ENCODE data around the gene FGF8. TPM values are rescaled to one million over a fixed set of nuclear protein-coding genes. Genes with fewer than 3 reads are reported as not detected.

The FGF8 gene
- total RNA-seq, 1 experiment from 2014 or later = not detected

DNA sequence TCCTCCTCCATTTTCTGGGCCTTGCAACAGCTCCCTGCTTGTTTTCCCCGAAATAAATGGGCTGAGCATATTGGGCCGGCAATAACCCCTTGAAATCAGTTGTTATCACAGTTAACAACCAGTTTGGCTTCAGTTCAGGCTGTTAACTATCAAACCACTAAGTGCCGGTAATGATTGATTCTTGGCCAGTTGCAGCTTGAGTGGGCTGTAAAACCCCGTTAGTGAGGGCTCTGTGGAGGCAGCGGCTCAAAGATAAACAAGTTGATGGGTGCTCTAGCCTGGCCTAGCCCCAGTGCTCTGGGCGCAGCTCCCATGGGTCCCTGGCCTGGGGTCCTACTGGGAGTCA is 8.3 kb downstream of the FGF8 start:
- Histone ChIP-seq H3K27ac (ENCODE audit: low read depth, low read length, poor library complexity, severe bottlenecking) (no peak overlapping the region), H3K27me3 (replicated peaks; ENCODE audit: insufficient read depth, low read depth, low read length, poor library complexity) (peaks cover 5% of the 10 kb centered on the region), H3K9me3 (ENCODE audit: low read depth, low read length, poor library complexity, severe bottlenecking) (no peaks in the 10 kb centered on the region), H3K36me3 (ENCODE audit: insufficient read depth, low read length, poor library complexity, severe bottlenecking) (no peaks in the 10 kb centered on the region), H3K4me3 (ENCODE audit: low read depth, low read length, poor library complexity, severe bottlenecking) (no peak overlapping the region), H3K4me1 (ENCODE audit: insufficient read depth, low read length, poor library complexity, severe bottlenecking) (peaks cover 12% of the 10 kb centered on the region)
- BruUV-seq (replicated peaks) = no TSS peak
- intact Hi-C loops (cut with micrococcal nuclease; ENCODE audit: unreplicated experiment) = no loop called here
- ChIA-PET POLR2A (ENCODE audit: low non-redundant PET) (no interaction called here), CTCF (no interaction called here)
- DNase-seq (ENCODE audit: low spot score) = no peak
- TF ChIP-seq EZH2 (IDR thresholded peaks at IDR 0.05; ENCODE audit: borderline replicate concordance, low read depth, low read length, poor library complexity, severe bottlenecking) = no peak
- TF ChIP-seq, protein P1, sequence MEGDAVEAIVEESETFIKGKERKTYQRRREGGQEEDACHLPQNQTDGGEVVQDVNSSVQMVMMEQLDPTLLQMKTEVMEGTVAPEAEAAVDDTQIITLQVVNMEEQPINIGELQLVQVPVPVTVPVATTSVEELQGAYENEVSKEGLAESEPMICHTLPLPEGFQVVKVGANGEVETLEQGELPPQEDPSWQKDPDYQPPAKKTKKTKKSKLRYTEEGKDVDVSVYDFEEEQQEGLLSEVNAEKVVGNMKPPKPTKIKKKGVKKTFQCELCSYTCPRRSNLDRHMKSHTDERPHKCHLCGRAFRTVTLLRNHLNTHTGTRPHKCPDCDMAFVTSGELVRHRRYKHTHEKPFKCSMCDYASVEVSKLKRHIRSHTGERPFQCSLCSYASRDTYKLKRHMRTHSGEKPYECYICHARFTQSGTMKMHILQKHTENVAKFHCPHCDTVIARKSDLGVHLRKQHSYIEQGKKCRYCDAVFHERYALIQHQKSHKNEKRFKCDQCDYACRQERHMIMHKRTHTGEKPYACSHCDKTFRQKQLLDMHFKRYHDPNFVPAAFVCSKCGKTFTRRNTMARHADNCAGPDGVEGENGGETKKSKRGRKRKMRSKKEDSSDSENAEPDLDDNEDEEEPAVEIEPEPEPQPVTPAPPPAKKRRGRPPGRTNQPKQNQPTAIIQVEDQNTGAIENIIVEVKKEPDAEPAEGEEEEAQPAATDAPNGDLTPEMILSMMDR (conservative IDR thresholded peaks at IDR 0.05; ENCODE audit: low read depth, low read length) = no peak

DNA sequence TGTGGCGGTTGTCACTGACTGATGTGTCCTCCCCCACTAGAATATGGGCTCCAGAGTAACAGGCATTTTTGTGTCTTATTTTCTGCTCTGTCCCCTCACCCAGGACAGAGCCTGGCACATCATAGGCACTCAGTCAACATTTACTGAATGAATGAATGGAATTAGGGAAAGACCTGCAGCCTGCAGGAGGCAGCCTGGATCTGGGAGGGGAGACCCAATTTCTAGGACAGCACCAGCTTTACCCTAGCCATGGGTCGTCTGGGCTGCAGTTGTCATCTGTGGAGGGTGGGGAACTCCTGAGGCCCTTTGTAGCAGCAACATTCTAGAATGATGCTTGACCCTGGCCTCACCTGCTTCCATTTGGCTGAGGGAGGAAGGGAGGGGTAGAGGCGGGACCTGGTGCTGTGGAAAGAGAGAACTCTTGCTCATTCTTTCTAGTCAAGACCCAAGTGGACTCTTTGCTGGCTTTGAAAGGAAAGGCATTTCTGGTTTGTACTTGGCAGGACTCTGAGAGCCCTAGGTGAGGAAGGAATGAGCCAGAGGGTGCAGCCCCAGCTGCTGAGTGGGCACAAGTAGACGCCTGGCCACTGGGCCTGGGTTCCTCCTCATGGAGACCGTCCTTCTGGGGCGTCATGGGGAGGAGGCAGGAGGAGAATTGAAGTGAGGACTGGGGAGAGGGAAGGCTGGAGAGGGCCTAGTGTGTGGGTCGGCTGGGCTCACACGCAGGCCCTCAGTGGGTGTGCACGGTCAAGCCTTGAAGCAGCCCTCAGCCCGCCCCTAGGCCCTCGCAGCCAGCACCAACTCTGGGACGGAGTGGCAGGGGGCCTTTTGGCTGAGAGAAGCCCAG is 8.9 kb downstream of the FGF8 start:
- CTCF ChIA-PET = no interaction called here

GRCh38 chr10:101766306-101766705 is 9.6 kb downstream of the FGF8 start:
- Histone ChIP-seq H3K4me1 (ENCODE audit: insufficient read depth, low read length, poor library complexity, severe bottlenecking) (peaks cover 12% of the 10 kb centered on the region), H3K36me3 (ENCODE audit: insufficient read depth, low read length, poor library complexity, severe bottlenecking) (no peaks in the 10 kb centered on the region), H3K9me3 (ENCODE audit: low read depth, low read length, poor library complexity, severe bottlenecking) (no peaks in the 10 kb centered on the region), H3K27ac (ENCODE audit: low read depth, low read length, poor library complexity, severe bottlenecking) (no peak overlapping the region), H3K4me3 (ENCODE audit: low read depth, low read length, poor library complexity, severe bottlenecking) (no peak overlapping the region), H3K27me3 (replicated peaks; ENCODE audit: insufficient read depth, low read depth, low read length, poor library complexity) (no peaks in the 10 kb centered on the region)
- intact Hi-C loops (cut with micrococcal nuclease; ENCODE audit: unreplicated experiment) = no loop called here
- ChIA-PET CTCF (no interaction called here), POLR2A (ENCODE audit: low non-redundant PET) (no interaction called here)
- no peak for TF ChIP-seq EZH2 (IDR thresholded peaks at IDR 0.05; ENCODE audit: borderline replicate concordance, low read depth, low read length, poor library complexity, severe bottlenecking)
- TF ChIP-seq, protein P1 (conservative IDR thresholded peaks at IDR 0.05; ENCODE audit: low read depth, low read length) = no peak
- no TSS peak for BruUV-seq (replicated peaks)
- no peak for DNase-seq (ENCODE audit: low spot score)

More for the DNA sequence above, 8.9 kb downstream of the FGF8 start:
- H3K27ac ChIP-seq (ENCODE audit: low read depth, low read length, poor library complexity, severe bottlenecking) = no peak overlapping the region
- peaks cover 12% of the 10 kb centered on the region for H3K4me1 ChIP-seq (ENCODE audit: insufficient read depth, low read length, poor library complexity, severe bottlenecking)
- TF ChIP-seq, protein P1 (conservative IDR thresholded peaks at IDR 0.05; ENCODE audit: low read depth, low read length) = no peak
- TF ChIP-seq EZH2 (IDR thresholded peaks at IDR 0.05; ENCODE audit: borderline replicate concordance, low read depth, low read length, poor library complexity, severe bottlenecking) = no peak
- no peak for DNase-seq (ENCODE audit: low spot score)
- H3K27me3 ChIP-seq (replicated peaks; ENCODE audit: insufficient read depth, low read depth, low read length, poor library complexity) = no peaks in the 10 kb centered on the region
- no peaks in the 10 kb centered on the region for H3K36me3 ChIP-seq (ENCODE audit: insufficient read depth, low read length, poor library complexity, severe bottlenecking)
- no TSS peak for BruUV-seq (replicated peaks)
- H3K9me3 ChIP-seq (ENCODE audit: low read depth, low read length, poor library complexity, severe bottlenecking) = no peaks in the 10 kb centered on the region
- no peak overlapping the region for H3K4me3 ChIP-seq (ENCODE audit: low read depth, low read length, poor library complexity, severe bottlenecking)
- POLR2A ChIA-PET (ENCODE audit: low non-redundant PET) = no interaction called here
- intact Hi-C loops (cut with micrococcal nuclease; ENCODE audit: unreplicated experiment) = no loop called here
